HepG2 (cell line): ENCODE measurements around the gene IGFN1. TPM values are rescaled to one million over a fixed set of nuclear protein-coding genes. Genes with fewer than 3 reads are reported as not detected.

Experiments used
- FOXC1 ChIP-seq: sonication (generic); formaldehyde crosslinking; IDR thresholded peaks from 2 replicates; pipeline ENCODE4 v1.8.0; 2022; ENCODE audit warnings: mild to moderate bottlenecking, missing genetic modification reagents, borderline replicate concordance
- GABPA ChIP-seq, 2 experiments: IDR thresholded peaks; 2 replicates each; pipeline ENCODE4 v1.6.1; 2011 to 2016; ENCODE audit warnings: low read depth in 2 of 2, low read length in 1 of 2, missing biosample characterization in 1 of 2, missing genetic modification characterization in 1 of 2
- GTF3A ChIP-seq: sonication (generic); formaldehyde crosslinking; conservative IDR thresholded peaks from 2 replicates; pipeline ENCODE4 v1.4.0; 2020; ENCODE audit warnings: mild to moderate bottlenecking, missing genetic modification reagents
- HNRNPH1 ChIP-seq: fragments of 200-400 bp; formaldehyde crosslinking; optimal IDR thresholded peaks from 2 replicates; pipeline ENCODE3; 2017; ENCODE audit warnings: mild to moderate bottlenecking, low read depth, low read length
- MED8 ChIP-seq: sonication (generic); formaldehyde crosslinking; IDR thresholded peaks from 2 replicates; pipeline ENCODE4 v1.8.1; 2023; ENCODE audit warnings: mild to moderate bottlenecking, missing genetic modification reagents; ENCODE audit not compliant: insufficient replicate concordance
- MNT ChIP-seq: fragments of 450-650 bp; IDR thresholded peaks from 2 replicates; pipeline ENCODE4 v1.6.1; 2016
- MTF1 ChIP-seq: sonication (generic); formaldehyde crosslinking; IDR thresholded peaks from 2 replicates; pipeline ENCODE4 v1.5.0; 2020; ENCODE audit warnings: missing genetic modification reagents
- NONO ChIP-seq, 2 experiments: fragments of 450-650 bp in 1 of 2; sonication (generic) in 1 of 2; formaldehyde crosslinking in 1 of 2; IDR thresholded peaks in 1 of 2; conservative IDR thresholded peaks in 1 of 2; 2 replicates each; pipeline versions ENCODE4 v1.6.1 to v1.8.0; 2017 to 2022; ENCODE audit warnings: mild to moderate bottlenecking in 1 of 2, missing genetic modification reagents in 1 of 2, moderate library complexity in 1 of 2
- PHF21A ChIP-seq: sonication (generic); formaldehyde crosslinking; IDR thresholded peaks from 2 replicates; pipeline ENCODE4 v1.5.0; 2020; ENCODE audit warnings: mild to moderate bottlenecking, missing genetic modification reagents
- SOX13 ChIP-seq, 3 experiments: fragments of 450-650 bp in 1 of 3; sonication (generic) in 1 of 3; formaldehyde crosslinking in 1 of 3; IDR thresholded peaks in 2 of 3; conservative IDR thresholded peaks in 1 of 3; 2 replicates each; pipeline versions ENCODE4 v1.5.0 to v1.6.1; 2016 to 2020; ENCODE audit warnings: antibody characterized with exemption in 1 of 3, mild to moderate bottlenecking in 1 of 3, missing compliant biosample characterization in 1 of 3, missing genetic modification reagents in 1 of 3, moderate library complexity in 1 of 3
- SP4 ChIP-seq: sonication (generic); formaldehyde crosslinking; IDR thresholded peaks from 2 replicates; pipeline ENCODE4 v1.8.1; 2023; ENCODE audit warnings: mild to moderate bottlenecking, missing genetic modification reagents
- TBX3 ChIP-seq: fragments of 450-650 bp; IDR thresholded peaks from 2 replicates; pipeline ENCODE4 v1.6.1; 2017; ENCODE audit warnings: antibody characterized with exemption, mild to moderate bottlenecking, inconsistent platforms, borderline replicate concordance
- TSC22D2 ChIP-seq: sonication (generic); formaldehyde crosslinking; IDR thresholded peaks from 2 replicates; pipeline ENCODE4 v1.5.1; 2020; ENCODE audit warnings: missing genetic modification reagents, mild to moderate bottlenecking, borderline replicate concordance
- ZFP37 ChIP-seq: sonication (generic); formaldehyde crosslinking; IDR thresholded peaks from 2 replicates; pipeline ENCODE4 v1.4.0; 2020; ENCODE audit warnings: missing genetic modification reagents, borderline replicate concordance
- ZNF12 ChIP-seq: sonication (generic); formaldehyde crosslinking; IDR thresholded peaks from 2 replicates; pipeline ENCODE4 v1.5.0; 2020; ENCODE audit warnings: missing genetic modification reagents
- ZNF251 ChIP-seq: sonication (generic); formaldehyde crosslinking; IDR thresholded peaks from 2 replicates; pipeline ENCODE4 v1.9.0; 2021; ENCODE audit warnings: mild to moderate bottlenecking, missing genetic modification reagents
- ZNF496 ChIP-seq: sonication (generic); formaldehyde crosslinking; IDR thresholded peaks from 2 replicates; pipeline ENCODE4 v1.8.1; 2023; ENCODE audit warnings: mild to moderate bottlenecking, moderate library complexity, missing genetic modification reagents; ENCODE audit not compliant: insufficient replicate concordance
- ZNF557 ChIP-seq: sonication (generic); formaldehyde crosslinking; IDR thresholded peaks from 2 replicates; pipeline ENCODE4 v1.4.0; 2020; ENCODE audit warnings: missing genetic modification reagents
- ZNF672 ChIP-seq: sonication (generic); formaldehyde crosslinking; IDR thresholded peaks from 2 replicates; pipeline ENCODE4 v1.8.1; 2022; ENCODE audit warnings: missing genetic modification reagents
- ZNF766 ChIP-seq: sonication (generic); formaldehyde crosslinking; IDR thresholded peaks from 2 replicates; pipeline ENCODE4 v1.5.0; 2020; ENCODE audit warnings: missing genetic modification reagents, borderline replicate concordance
- polyA plus RNA-seq, 8 experiments: library from polyadenylated mRNA; depleted of rRNA in 3 of 8; stranded (reverse) in 7 of 8; unstranded in 1 of 8; fragments of >200 nt; fragmentation: Illumina TruSeq in 4 of 8; extraction: Trizol in 4 of 8; gene quantifications; 2 replicates each; pipeline versions ENCODE4 v1.2.1 to v1.2.3, GENCODE V29; 2011 to 2016; ENCODE audit warnings: low read depth in 4 of 8, missing spikeins in 1 of 8, mixed read lengths in 1 of 8; ENCODE audit not compliant: insufficient read depth in 1 of 8
- total RNA-seq, 5 experiments: library from RNA; depleted of rRNA; stranded (reverse); fragments of >200 nt; fragmentation: Illumina TruSeq; extraction: Trizol; gene quantifications; 2 replicates each; pipeline ENCODE4 v1.2.3, GENCODE V29; 2016; ENCODE audit warnings: low read depth in 1 of 5
- TF ChIP-seq, protein P1 (sequence below): sonication (generic); formaldehyde crosslinking; IDR thresholded peaks from 2 replicates; pipeline ENCODE4 v1.4.0; 2020; ENCODE audit warnings: missing genetic modification reagents

IGFN1 gene
- total and polyA plus RNA-seq, 2 of the 13 experiments (the other 11 are each of a cell fraction or from before 2014, with no cell fraction given), result 0.04 to 0.05 TPM

DNA sequence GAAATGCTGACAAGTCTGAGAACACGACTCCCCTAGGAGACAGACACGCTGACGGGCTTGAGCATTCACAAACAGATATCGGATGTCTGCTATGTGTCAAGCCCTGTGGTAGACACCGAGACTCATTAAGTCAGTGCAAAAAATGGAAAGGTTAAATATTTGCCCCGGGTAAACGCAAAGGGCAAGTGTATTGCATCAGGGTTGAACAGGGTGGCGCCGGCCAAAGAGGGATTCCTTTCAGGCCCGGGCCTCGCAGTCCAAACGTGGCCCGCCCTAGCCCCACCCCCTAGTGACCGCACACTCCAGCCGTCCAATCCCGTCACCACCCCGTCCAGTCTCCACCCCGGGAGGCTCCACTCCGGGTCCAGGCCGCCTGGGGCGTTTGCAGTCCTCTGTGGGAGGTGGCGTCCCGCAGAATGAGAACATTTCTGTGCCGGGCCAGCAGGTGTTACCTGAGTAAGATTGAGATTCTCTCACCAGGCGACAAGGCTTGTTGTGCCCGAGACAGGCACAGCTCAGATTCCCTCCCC lies 20.0 kb upstream of the IGFN1 start (continued):
- TF ChIP-seq TBX3 (peak; percentile 93), ZNF672 (CRISPR knock-in tag) (no peak), HNRNPH1 (no peak), GTF3A (no peak), ZFP37 (no peak), ZNF251 (no peak), NONO (IDR thresholded peaks at IDR 0.05) (no peak), NONO (CRISPR knock-in tag; conservative IDR thresholded peaks at IDR 0.05) (peak; percentile 57; the same call in 1 of the 2 replicates), MTF1 (CRISPR knock-in tag) (no peak), PHF21A (peak; percentile 98), SOX13 (IDR thresholded peaks at IDR 0.05) (no peak; the same call in 1 of the 2 replicates), SOX13 (CRISPR knock-in tag; conservative IDR thresholded peaks at IDR 0.05 in 1 of 2, IDR thresholded peaks at IDR 0.05 in 1 of 2) (peak in 1 of 2 experiments; percentile 88; a peak in 2 of 4 replicates), ZNF557 (CRISPR knock-in tag) (no peak), GABPA (IDR thresholded peaks at IDR 0.05; ENCODE audit: low read depth, low read length) (no peak), GABPA (CRISPR knock-in tag; IDR thresholded peaks at IDR 0.05; ENCODE audit: low read depth) (peak; percentile 44; the same call in 1 of the 2 replicates), MNT (no peak; the same call in 1 of the 2 replicates), TSC22D2 (CRISPR knock-in tag) (no peak), FOXC1 (CRISPR knock-in tag) (peak; percentile 75; the same call in 1 of the 2 replicates), ZNF496 (CRISPR knock-in tag) (no peak), SP4 (peak; percentile 65; the same call in 1 of the 2 replicates), ZNF766 (CRISPR knock-in tag) (no peak), ZNF12 (CRISPR knock-in tag) (peak; percentile 37; the same call in 1 of the 2 replicates), MED8 (no peak)
- TF ChIP-seq, protein P1, sequence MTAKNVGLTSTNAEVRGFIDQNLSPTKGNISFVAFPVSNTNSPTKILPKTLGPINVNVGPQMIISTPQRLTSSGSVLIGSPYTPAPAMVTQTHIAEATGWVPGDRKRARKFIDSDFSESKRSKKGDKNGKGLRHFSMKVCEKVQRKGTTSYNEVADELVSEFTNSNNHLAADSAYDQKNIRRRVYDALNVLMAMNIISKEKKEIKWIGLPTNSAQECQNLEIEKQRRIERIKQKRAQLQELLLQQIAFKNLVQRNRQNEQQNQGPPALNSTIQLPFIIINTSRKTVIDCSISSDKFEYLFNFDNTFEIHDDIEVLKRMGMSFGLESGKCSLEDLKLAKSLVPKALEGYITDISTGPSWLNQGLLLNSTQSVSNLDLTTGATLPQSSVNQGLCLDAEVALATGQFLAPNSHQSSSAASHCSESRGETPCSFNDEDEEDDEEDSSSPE (CRISPR knock-in tag), result peak; percentile 61
